GM20000 (cell line): ENCODE data around the gene NCOA7.

Source experiments
- DNase-seq: peaks from one replicate; pipeline ENCODE4 v3.0.0; 2012; ENCODE audit warnings: low spot score
- CTCF ChIP-seq: IDR thresholded peaks from 2 replicates; pipeline ENCODE4 v1.5.1; 2012; ENCODE audit warnings: mild to moderate bottlenecking, control low read depth; ENCODE audit errors: extremely low read depth, missing control alignments

NCOA7 gene

GRCh38 chr6:125943528-125944433 is 153.0 kb downstream of the NCOA7 start:
- no peak for TF ChIP-seq CTCF
- no peak for DNase-seq

GRCh38 chr6:125944434-125944816 is 153.7 kb downstream of the NCOA7 start:
- no peak for TF ChIP-seq CTCF
- no peak for DNase-seq

- DNase-seq: no peak
- TF ChIP-seq CTCF: no peak
Measured at GRCh38 chr6:125944896-125945295, 154.1 kb downstream of the NCOA7 start.

- DNase-seq: no peak
- no peak for TF ChIP-seq CTCF
Measured at GRCh38 chr6:125945378-125946141, 154.8 kb downstream of the NCOA7 start.

GRCh38 chr6:125947615-125948014 is 156.9 kb downstream of the NCOA7 start:
- no peak for TF ChIP-seq CTCF
- no peak for DNase-seq

GRCh38 chr6:125948455-125948854 is 157.7 kb downstream of the NCOA7 start:
- TF ChIP-seq CTCF: no peak
- DNase-seq: no peak

- DNase-seq: no peak
- no peak for TF ChIP-seq CTCF
Measured at GRCh38 chr6:125949069-125949468, 158.3 kb downstream of the NCOA7 start.
